Astrocyte (in vitro differentiated cells and primary cell): ENCODE results near the gene RABGAP1L. TPM values are rescaled to one million over a fixed set of nuclear protein-coding genes. Genes with fewer than 3 reads are reported as not detected.
A peak's percentile ranks its signal among the peaks of the same experiment; 100 is the strongest.

Experiments
- DNase-seq: peaks from one replicate; pipeline ENCODE4 v3.0.0-alpha.2; 2010; ENCODE audit warnings: low read depth
- FAIRE-seq: peaks from 2 replicates; lab custom pipeline; 2011; peaks lifted over from hg19 to GRCh38; lab: Jason Lieb, UNC
- H2AFZ ChIP-seq: 2 replicates; pipeline ENCODE4 v1.6.0; 2012; ENCODE audit warnings: low read depth, low read length, inconsistent platforms
- H3K27ac ChIP-seq: 2 replicates; pipeline ENCODE4 v1.5.1; 2011; ENCODE audit warnings: low read depth, low read length, inconsistent platforms
- H3K27me3 ChIP-seq: 2 replicates; pipeline ENCODE4 v1.6.0; 2011; ENCODE audit warnings: low read length, inconsistent platforms; ENCODE audit not compliant: insufficient read depth
- H3K36me3 ChIP-seq: 2 replicates; pipeline ENCODE4 v1.5.1; 2011; ENCODE audit warnings: low read length, inconsistent platforms; ENCODE audit not compliant: insufficient read depth
- H3K4me1 ChIP-seq: 2 replicates; pipeline ENCODE4 v1.5.1; 2011; ENCODE audit warnings: low read length, inconsistent platforms; ENCODE audit not compliant: insufficient read depth
- H3K4me2 ChIP-seq: 2 replicates; pipeline ENCODE4 v1.6.0; 2012; ENCODE audit warnings: low read length, inconsistent platforms
- H3K4me3 ChIP-seq: 2 replicates; pipeline ENCODE4 v1.5.1; 2011; ENCODE audit warnings: low read depth, mild to moderate bottlenecking, low read length, inconsistent platforms; ENCODE audit not compliant: insufficient read depth
- H3K79me2 ChIP-seq: 2 replicates; pipeline ENCODE4 v1.6.0; 2012; ENCODE audit warnings: mild to moderate bottlenecking, low read length, inconsistent platforms; ENCODE audit not compliant: insufficient read depth
- H3K9ac ChIP-seq: 2 replicates; pipeline ENCODE4 v1.6.0; 2012; ENCODE audit warnings: mild to moderate bottlenecking, low read length, inconsistent platforms
- H3K9me3 ChIP-seq: 2 replicates; pipeline ENCODE4 v1.5.1; 2012; ENCODE audit warnings: low read depth, mild to moderate bottlenecking, low read length, inconsistent platforms; ENCODE audit not compliant: insufficient read depth
- H4K20me1 ChIP-seq: 2 replicates; pipeline ENCODE4 v1.6.0; 2012; ENCODE audit warnings: low read length, inconsistent platforms; ENCODE audit not compliant: insufficient read depth
- H3K27ac Mint-ChIP-seq: one replicate; pipeline ENCODE4 v1.8.0; 2021; ENCODE audit warnings: mild to moderate bottlenecking, mixed read lengths; ENCODE audit not compliant: unreplicated experiment
- H3K27me3 Mint-ChIP-seq: one replicate; pipeline ENCODE4 v1.8.0; 2021; ENCODE audit warnings: low read depth, mixed read lengths; ENCODE audit not compliant: unreplicated experiment
- H3K36me3 Mint-ChIP-seq: one replicate; pipeline ENCODE4 v1.8.0; 2021; ENCODE audit warnings: low read depth, mixed read lengths; ENCODE audit not compliant: unreplicated experiment
- H3K4me1 Mint-ChIP-seq: one replicate; pipeline ENCODE4 v1.8.0; 2021; ENCODE audit warnings: low read depth, mixed read lengths; ENCODE audit not compliant: unreplicated experiment
- H3K4me3 Mint-ChIP-seq: one replicate; pipeline ENCODE4 v1.8.0; 2021; ENCODE audit warnings: mild to moderate bottlenecking, moderate library complexity, mixed read lengths; ENCODE audit not compliant: unreplicated experiment
- H3K9me3 Mint-ChIP-seq: one replicate; pipeline ENCODE4 v1.8.0; 2021; ENCODE audit warnings: mild to moderate bottlenecking, mixed read lengths; ENCODE audit not compliant: unreplicated experiment
- EZH2 ChIP-seq: IDR thresholded peaks from 2 replicates; pipeline ENCODE4 v1.6.1; 2012; ENCODE audit warnings: mild to moderate bottlenecking, low read length, inconsistent platforms; ENCODE audit not compliant: insufficient read depth
- total RNA-seq: library from RNA; stranded (reverse); gene quantifications from 2 replicates; pipeline ENCODE4 v1.2.1, GENCODE V29; 2021
- TF ChIP-seq, protein P1 (sequence below): IDR thresholded peaks from 2 replicates; pipeline ENCODE4 v1.5.1; 2011; ENCODE audit warnings: low read depth, mild to moderate bottlenecking, inconsistent platforms, low read length, moderate library complexity; ENCODE audit not compliant: insufficient read depth

RABGAP1L gene
- total RNA-seq, 1 donor from 2014 or later: 40.2 TPM

- peak overlapping the region; percentile 19 for H3K9ac ChIP-seq
- no peaks in the 10 kb centered on the region for H4K20me1 ChIP-seq
- peaks cover 26% of the 10 kb centered on the region for H3K4me1 ChIP-seq
- Mint-ChIP-seq H3K9me3 (no peaks in the 10 kb centered on the region), H3K4me1 (peaks cover 79% of the 10 kb centered on the region), H3K27me3 (no peaks in the 10 kb centered on the region), H3K4me3 (no peak overlapping the region), H3K27ac (peak overlapping the region; percentile 94), H3K36me3 (no peaks in the 10 kb centered on the region)
- no peak overlapping the region for H3K4me3 ChIP-seq
- peaks cover 29% of the 10 kb centered on the region for H3K27me3 ChIP-seq
- H2AFZ ChIP-seq: no peak overlapping the region
- DNase-seq (no peak), FAIRE-seq (no peak)
- peak overlapping the region; percentile 47 for H3K4me2 ChIP-seq
- H3K79me2 ChIP-seq: no peaks in the 10 kb centered on the region
- H3K9me3 ChIP-seq: no peaks in the 10 kb centered on the region
- peak overlapping the region; percentile 61 for H3K27ac ChIP-seq
- TF ChIP-seq, protein P1, sequence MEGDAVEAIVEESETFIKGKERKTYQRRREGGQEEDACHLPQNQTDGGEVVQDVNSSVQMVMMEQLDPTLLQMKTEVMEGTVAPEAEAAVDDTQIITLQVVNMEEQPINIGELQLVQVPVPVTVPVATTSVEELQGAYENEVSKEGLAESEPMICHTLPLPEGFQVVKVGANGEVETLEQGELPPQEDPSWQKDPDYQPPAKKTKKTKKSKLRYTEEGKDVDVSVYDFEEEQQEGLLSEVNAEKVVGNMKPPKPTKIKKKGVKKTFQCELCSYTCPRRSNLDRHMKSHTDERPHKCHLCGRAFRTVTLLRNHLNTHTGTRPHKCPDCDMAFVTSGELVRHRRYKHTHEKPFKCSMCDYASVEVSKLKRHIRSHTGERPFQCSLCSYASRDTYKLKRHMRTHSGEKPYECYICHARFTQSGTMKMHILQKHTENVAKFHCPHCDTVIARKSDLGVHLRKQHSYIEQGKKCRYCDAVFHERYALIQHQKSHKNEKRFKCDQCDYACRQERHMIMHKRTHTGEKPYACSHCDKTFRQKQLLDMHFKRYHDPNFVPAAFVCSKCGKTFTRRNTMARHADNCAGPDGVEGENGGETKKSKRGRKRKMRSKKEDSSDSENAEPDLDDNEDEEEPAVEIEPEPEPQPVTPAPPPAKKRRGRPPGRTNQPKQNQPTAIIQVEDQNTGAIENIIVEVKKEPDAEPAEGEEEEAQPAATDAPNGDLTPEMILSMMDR: no peak
- no peak for TF ChIP-seq EZH2
- H3K36me3 ChIP-seq: no peaks in the 10 kb centered on the region
Measured at GRCh38 chr1:174967845-174968705, 808.8 kb downstream of the RABGAP1L start.

DNA sequence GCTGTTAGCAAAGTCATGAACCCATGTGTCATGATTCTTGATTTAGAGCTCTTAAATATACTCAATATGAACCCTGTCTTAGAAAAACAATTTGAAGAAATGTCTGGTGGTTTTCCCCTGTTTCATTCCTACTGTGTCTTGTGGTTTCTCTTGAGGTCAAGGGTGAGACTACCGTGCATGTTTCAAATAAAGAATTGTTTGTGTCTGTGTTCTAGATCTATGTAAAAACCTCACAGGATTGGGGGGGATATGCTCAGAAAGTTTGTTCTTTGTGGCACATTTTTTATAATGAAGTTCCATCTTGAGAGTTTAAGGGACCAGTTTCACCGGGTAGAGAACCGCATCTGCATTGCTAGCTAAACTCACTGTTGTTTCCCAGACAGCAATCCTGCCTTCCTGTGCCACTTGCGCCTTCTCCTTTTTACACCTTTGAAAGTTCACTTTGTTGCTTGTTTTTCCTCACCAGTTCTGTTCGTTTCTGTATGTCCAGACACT is 809.5 kb downstream of the RABGAP1L start:
- Histone ChIP-seq H3K4me1 (peaks cover 26% of the 10 kb centered on the region), H4K20me1 (no peaks in the 10 kb centered on the region), H3K36me3 (no peaks in the 10 kb centered on the region), H3K9me3 (no peaks in the 10 kb centered on the region), H3K4me2 (peak overlapping the region; percentile 57), H2AFZ (no peak overlapping the region), H3K79me2 (no peaks in the 10 kb centered on the region), H3K27ac (peak overlapping the region; percentile 61), H3K9ac (peak overlapping the region; percentile 45), H3K4me3 (no peak overlapping the region), H3K27me3 (peaks cover 29% of the 10 kb centered on the region)
- peaks cover 71% of the 10 kb centered on the region for H3K4me1 Mint-ChIP-seq
- no peaks in the 10 kb centered on the region for H3K9me3 Mint-ChIP-seq
- TF ChIP-seq EZH2: no peak
- TF ChIP-seq, protein P1: no peak
- DNase-seq (peak; percentile 96), FAIRE-seq (no peak)
- no peaks in the 10 kb centered on the region for H3K27me3 Mint-ChIP-seq
- H3K27ac Mint-ChIP-seq: peak overlapping the region; percentile 94
- H3K36me3 Mint-ChIP-seq: no peaks in the 10 kb centered on the region
- no peak overlapping the region for H3K4me3 Mint-ChIP-seq
